ENCODE results near the gene GAK.
"Not testable (repeated sequence)": the region's sequence is repeated elsewhere in the genome, so short reads cannot be mapped to it uniquely, and the experiment has no call there.

GAK gene

DNA sequence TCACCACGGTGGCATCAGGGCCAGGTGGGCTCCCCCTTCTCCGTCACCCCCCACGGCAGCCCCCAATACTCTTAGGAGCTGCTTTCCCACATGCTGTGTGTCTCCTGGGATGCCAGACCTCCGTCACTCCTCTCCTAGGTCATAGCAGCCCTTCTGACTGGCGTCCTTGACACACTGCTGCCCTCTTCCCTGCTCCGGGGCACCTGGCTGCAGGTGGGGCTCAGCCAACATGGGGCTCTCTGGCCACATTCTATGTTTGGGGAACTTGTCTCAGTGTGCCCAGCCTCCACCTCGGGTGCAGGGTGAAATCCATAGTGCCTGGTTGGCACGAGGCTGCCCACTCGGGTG lies 14.0 kb upstream of the GAK start:
- Histone ChIP-seq H3K4me3 (no peak overlapping the region), H3K27ac (no peak overlapping the region)
- TF ChIP-seq, protein P1, sequence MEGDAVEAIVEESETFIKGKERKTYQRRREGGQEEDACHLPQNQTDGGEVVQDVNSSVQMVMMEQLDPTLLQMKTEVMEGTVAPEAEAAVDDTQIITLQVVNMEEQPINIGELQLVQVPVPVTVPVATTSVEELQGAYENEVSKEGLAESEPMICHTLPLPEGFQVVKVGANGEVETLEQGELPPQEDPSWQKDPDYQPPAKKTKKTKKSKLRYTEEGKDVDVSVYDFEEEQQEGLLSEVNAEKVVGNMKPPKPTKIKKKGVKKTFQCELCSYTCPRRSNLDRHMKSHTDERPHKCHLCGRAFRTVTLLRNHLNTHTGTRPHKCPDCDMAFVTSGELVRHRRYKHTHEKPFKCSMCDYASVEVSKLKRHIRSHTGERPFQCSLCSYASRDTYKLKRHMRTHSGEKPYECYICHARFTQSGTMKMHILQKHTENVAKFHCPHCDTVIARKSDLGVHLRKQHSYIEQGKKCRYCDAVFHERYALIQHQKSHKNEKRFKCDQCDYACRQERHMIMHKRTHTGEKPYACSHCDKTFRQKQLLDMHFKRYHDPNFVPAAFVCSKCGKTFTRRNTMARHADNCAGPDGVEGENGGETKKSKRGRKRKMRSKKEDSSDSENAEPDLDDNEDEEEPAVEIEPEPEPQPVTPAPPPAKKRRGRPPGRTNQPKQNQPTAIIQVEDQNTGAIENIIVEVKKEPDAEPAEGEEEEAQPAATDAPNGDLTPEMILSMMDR (IDR thresholded peaks at IDR 0.05), result no peak
- no peak for DNase-seq (ENCODE audit: low spot score)

DNA sequence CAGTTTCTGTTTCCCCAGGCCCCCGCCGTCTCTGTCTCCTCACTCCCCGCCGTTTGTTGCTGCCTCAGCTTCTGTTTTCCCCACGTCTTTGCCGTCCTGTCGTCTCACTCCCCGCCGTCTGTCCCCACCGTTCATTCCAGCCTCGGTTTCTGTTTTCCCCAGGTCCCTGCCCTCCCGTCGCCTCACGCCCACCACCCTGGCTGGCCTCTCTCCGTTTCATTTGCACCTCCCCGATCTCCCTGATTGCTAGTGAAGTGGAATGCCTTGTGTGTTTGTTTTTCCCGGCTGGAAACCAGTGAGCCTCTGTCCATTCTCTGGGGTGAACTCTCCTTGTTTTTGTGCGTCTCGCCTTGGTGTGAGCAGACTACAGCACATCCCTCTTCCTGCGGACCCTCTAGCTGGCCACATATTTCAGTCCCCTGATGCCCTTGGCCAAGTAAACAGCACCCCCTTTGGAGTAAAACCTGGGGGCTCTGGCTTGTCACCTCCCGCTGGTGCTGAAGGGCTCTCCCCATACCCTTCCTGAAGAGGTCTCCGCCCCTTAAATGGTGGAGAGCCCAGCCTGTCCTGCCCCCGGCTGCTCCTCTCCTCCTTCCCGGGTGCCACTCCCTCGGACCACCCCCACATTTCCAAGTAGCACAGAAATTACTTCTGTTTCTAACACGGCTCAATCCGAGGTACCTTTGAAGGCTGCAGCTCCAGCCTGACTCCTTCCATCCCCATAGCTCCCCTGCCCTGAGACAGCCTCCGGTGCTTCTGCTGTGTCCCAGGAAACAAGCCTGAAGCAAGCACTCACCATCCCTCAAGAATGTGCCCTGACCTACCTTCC lies 13.4 kb upstream of the GAK start:
- Histone ChIP-seq H3K4me3 (no peak overlapping the region), H3K27ac (no peak overlapping the region)
- TF ChIP-seq, protein P1 (IDR thresholded peaks at IDR 0.05), result no peak
- no peak for DNase-seq (ENCODE audit: low spot score)

DNA sequence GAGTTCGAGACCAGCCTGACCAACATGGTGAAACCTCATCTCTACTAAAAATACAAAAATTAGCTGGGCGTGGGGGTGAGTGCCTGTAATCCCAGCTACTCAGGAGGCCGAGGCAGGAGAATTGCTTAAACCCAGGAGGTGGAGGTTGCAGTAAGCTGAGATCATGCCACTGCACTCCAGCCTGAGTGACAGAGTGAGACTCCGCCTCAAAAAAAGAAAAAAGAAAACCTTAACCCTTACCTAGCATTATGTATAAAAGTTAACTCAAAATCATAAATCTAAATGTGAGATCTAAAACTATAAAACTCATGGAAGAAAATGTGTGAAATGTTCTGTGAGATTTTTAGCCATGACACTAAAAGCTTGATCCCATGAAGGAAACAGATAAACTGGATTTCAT lies 7.4 kb upstream of the GAK start:
- H3K4me3 ChIP-seq; H3K27ac ChIP-seq; DNase-seq (ENCODE audit: low spot score): not testable (repeated sequence)

DNA sequence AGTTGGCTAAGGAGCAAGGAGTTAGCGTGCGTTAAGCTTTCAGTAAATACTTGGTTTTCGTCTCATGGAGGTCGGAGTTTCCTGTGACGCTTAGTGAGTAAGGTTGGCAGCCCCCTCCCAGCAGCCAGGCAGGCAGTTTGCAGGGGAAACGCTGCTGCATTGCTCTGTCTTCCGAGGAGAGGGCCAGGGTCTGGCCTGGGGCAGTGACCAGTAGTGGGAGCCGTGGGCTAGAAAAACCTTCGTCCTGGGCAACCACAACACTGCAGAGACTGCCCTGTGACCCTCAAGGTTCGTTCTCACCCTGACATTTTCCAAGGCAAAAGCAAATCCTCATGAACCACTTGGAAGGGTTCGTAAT lies 576 bp upstream of the GAK start:
- peak overlapping the region; percentile 92 for H3K4me3 ChIP-seq
- DNase-seq (ENCODE audit: low spot score), result no peak
- peak overlapping the region; percentile 87 to 88 for H3K27ac ChIP-seq
- TF ChIP-seq, protein P1 (IDR thresholded peaks at IDR 0.05), result no peak

DNA sequence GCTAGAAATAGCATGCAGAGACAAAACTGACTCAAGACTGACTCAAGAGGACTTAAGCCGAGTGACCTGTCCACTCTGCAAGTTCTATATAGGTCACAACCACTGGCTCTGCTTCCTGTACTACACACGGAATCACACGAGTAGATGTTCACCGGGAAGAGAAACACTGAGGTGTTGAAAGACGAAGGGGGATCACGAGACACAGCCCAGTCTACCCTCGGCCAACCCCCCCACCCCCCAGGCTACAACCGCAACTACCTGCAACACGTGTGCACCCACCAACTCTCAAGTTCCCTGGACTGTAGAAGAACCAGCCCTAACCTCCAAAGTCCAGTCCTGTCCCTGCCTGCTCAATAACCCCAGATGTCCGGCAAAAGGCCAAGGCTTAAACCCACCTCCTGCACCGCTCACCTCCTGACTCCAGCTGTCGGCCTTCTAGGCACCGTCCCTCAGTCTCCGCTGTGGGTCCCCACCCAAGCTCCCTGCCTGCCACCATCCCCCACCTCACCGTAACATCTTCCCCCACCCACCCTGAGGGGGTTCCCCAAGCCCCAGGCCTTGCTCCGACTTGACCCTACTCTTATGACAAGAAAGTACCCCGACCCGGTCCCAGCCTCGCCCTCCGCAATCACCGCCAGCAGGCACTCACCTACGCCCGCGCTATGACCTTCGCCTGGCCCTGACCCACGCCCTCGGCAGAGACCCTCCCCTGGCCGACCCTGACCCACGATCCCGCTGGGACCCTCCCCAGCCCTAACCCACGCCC lies 739 bp downstream of the GAK start:
- no peak for DNase-seq (ENCODE audit: low spot score)
- H3K27ac ChIP-seq, result peak overlapping the region; percentile 87 to 88
- peak overlapping the region; percentile 92 for H3K4me3 ChIP-seq
- TF ChIP-seq, protein P1 (IDR thresholded peaks at IDR 0.05), result no peak

DNA sequence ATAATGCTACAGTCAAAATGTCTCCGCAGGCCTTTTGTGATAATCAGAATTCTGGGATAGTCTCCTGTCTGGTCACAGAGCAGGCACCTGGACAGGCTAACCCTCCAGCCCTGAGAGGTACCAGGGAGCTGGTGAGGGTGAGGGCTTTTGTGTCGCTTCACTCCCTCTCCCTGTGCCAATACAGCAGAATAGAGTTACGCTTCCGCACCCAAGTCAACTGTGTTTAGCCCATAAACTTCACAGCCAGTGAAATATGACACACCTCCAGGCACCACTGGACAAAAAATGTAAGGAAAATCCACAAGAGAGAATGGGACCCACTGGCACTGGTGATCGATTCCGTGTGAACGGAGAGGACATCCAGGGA lies 1.3 kb downstream of the GAK start:
- peak overlapping the region; percentile 92 for H3K4me3 ChIP-seq
- peak overlapping the region in 1 of 2 donors; percentile 2 for H3K27ac ChIP-seq
- TF ChIP-seq, protein P1 (IDR thresholded peaks at IDR 0.05), result no peak
- no peak for DNase-seq (ENCODE audit: low spot score)

DNA sequence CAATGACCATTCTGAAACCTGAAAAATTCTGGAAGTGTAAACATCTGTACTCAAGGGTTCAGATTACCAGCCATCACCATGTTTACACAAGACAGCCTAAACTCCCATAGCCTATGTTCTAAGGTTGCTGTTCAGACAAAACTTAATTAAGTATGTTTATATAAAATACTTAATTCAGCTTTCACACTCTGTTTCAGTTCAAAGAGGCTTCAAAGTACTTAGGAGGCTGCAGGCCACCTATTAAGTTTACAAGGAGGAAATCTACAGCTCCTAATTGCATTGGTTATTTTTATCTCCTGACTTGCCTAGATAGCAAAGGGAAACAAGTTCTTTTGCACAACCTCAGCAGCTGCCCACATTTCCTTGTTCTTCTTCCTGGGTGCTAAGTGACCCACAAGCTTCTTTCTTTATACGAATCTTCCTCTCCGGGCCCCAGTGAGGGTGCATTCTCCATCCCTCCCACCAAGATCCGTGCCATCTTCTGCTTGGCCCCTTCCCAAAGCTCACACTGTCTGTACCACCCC lies 2.0 kb downstream of the GAK start:
- no peak overlapping the region for H3K27ac ChIP-seq
- TF ChIP-seq, protein P1 (IDR thresholded peaks at IDR 0.05), result no peak
- DNase-seq (ENCODE audit: low spot score), result no peak
- H3K4me3 ChIP-seq, result peak overlapping the region; percentile 92
